HEK293 (cell line): ENCODE data around the gene FRMPD4.

ENCODE experiments used
- CTCF ChIA-PET: fragments of 350-600 bp; formaldehyde crosslinking; extraction: SDS; loops from one replicate; lab custom pipeline; 2021; ENCODE audit warnings: antibody characterized with exemption; lab: Yijun Ruan, JAX
- POLR2A ChIA-PET: fragments of 300-600 bp; formaldehyde crosslinking; extraction: SDS; loops from one replicate; lab custom pipeline; 2020; ENCODE audit warnings: antibody characterized with exemption, inconsistent platforms; lab: Yijun Ruan, JAX
- H3K27ac ChIP-seq: fragments of 200-500 bp; sonication (Bioruptor generic); 2 replicates; pipeline ENCODE4 v1.5.1; 2014; ENCODE audit warnings: low read depth, low read length, control low read depth, inconsistent platforms; ENCODE audit errors: extremely low read depth
- H3K36me3 ChIP-seq, 2 experiments: fragments of 200-500 bp in 1 of 2; sonication (Bioruptor generic) in 1 of 2; 1 replicate in 1 of 2; 2 replicates in 1 of 2; pipeline ENCODE4 v1.5.1; 2014 to 2017; ENCODE audit warnings: inconsistent platforms in 2 of 2, low read length in 2 of 2; ENCODE audit not compliant: control insufficient read depth in 2 of 2, insufficient read depth in 1 of 2
- H3K4me1 ChIP-seq: fragments of 200-500 bp; sonication (Bioruptor generic); 2 replicates; pipeline ENCODE4 v1.5.1; 2014; ENCODE audit warnings: mild to moderate bottlenecking, low read length, inconsistent platforms; ENCODE audit not compliant: control insufficient read depth, insufficient read depth
- H3K4me3 ChIP-seq: 2 replicates; pipeline ENCODE4 v1.5.1; 2011; ENCODE audit warnings: low read depth, mild to moderate bottlenecking, control low read depth, low read length, moderate library complexity
- H3K9me3 ChIP-seq: fragments of 200-500 bp; sonication (Bioruptor generic); 2 replicates; pipeline ENCODE4 v1.5.1; 2014; ENCODE audit warnings: low read depth, low read length, inconsistent platforms; ENCODE audit not compliant: control insufficient read depth, insufficient read depth
- GLIS1 ChIP-seq: fragments of 450-650 bp; formaldehyde crosslinking; IDR thresholded peaks from 2 replicates; pipeline ENCODE4 v1.5.1; 2016; ENCODE audit warnings: missing biosample characterization, missing genetic modification characterization
- TCF7L2 ChIP-seq: IDR thresholded peaks from 2 replicates; pipeline ENCODE4 v1.6.1; 2011; ENCODE audit warnings: low read depth, mild to moderate bottlenecking, inconsistent platforms, low read length, moderate library complexity, borderline replicate concordance
- ZNF155 ChIP-seq: fragments of 450-650 bp; formaldehyde crosslinking; IDR thresholded peaks from 2 replicates; pipeline ENCODE4 v1.5.1; 2016; ENCODE audit warnings: missing biosample characterization, missing genetic modification characterization
- ZNF184 ChIP-seq: fragments of 450-650 bp; IDR thresholded peaks from 2 replicates; pipeline ENCODE4 v1.5.1; 2018; ENCODE audit warnings: missing biosample characterization, mild to moderate bottlenecking, missing genetic modification characterization
- ZNF366 ChIP-seq: fragments of 450-650 bp; formaldehyde crosslinking; conservative IDR thresholded peaks from 2 replicates; pipeline ENCODE4 v1.5.1; 2016; ENCODE audit warnings: missing biosample characterization, missing genetic modification characterization
- ZNF394 ChIP-seq: fragments of 450-650 bp; formaldehyde crosslinking; IDR thresholded peaks from 2 replicates; pipeline ENCODE4 v1.5.1; 2016; ENCODE audit warnings: missing biosample characterization, missing genetic modification characterization, mild to moderate bottlenecking, moderate library complexity, borderline replicate concordance
- ZNF473 ChIP-seq: fragments of 450-650 bp; formaldehyde crosslinking; IDR thresholded peaks from 2 replicates; pipeline ENCODE4 v1.5.1; 2017; ENCODE audit warnings: missing biosample characterization, missing genetic modification characterization
- ZNF529 ChIP-seq: fragments of 450-650 bp; formaldehyde crosslinking; IDR thresholded peaks from 2 replicates; pipeline ENCODE4 v1.5.1; 2017; ENCODE audit warnings: missing genetic modification characterization, missing biosample characterization; ENCODE audit not compliant: insufficient replicate concordance
- ZNF555 ChIP-seq: fragments of 450-650 bp; formaldehyde crosslinking; conservative IDR thresholded peaks from 2 replicates; pipeline ENCODE4 v1.5.1; 2017; ENCODE audit warnings: missing biosample characterization, mild to moderate bottlenecking, missing genetic modification characterization, inconsistent platforms
- ZNF654 ChIP-seq: fragments of 450-650 bp; formaldehyde crosslinking; IDR thresholded peaks from 2 replicates; pipeline ENCODE4 v1.5.1; 2016; ENCODE audit warnings: low read depth, missing biosample characterization, missing genetic modification characterization
- ZNF76 ChIP-seq: fragments of 450-650 bp; formaldehyde crosslinking; IDR thresholded peaks from 2 replicates; pipeline ENCODE4; 2016; ENCODE audit warnings: low read depth, missing biosample characterization, missing genetic modification characterization, borderline replicate concordance
- TF ChIP-seq, protein P1 (sequence below): fragments of 450-650 bp; formaldehyde crosslinking; IDR thresholded peaks from 2 replicates; pipeline ENCODE4 v1.5.1; 2016; ENCODE audit warnings: missing biosample characterization, missing genetic modification characterization, low read depth
- TF ChIP-seq, protein P2 (sequence below): fragments of 450-650 bp; formaldehyde crosslinking; IDR thresholded peaks from 2 replicates; pipeline ENCODE4 v1.5.1; 2016; ENCODE audit warnings: missing biosample characterization, missing genetic modification characterization, borderline replicate concordance
- TF ChIP-seq, protein P3 (sequence below): fragments of 450-650 bp; formaldehyde crosslinking; IDR thresholded peaks from 2 replicates; pipeline ENCODE4 v1.5.1; 2017; ENCODE audit warnings: missing biosample characterization, missing genetic modification characterization
- TF ChIP-seq, protein P4 (sequence below): fragments of 450-650 bp; IDR thresholded peaks from 2 replicates; pipeline ENCODE4 v1.5.1; 2018; ENCODE audit warnings: missing biosample characterization, missing genetic modification characterization
- TF ChIP-seq, protein P5 (sequence below): fragments of 450-650 bp; formaldehyde crosslinking; IDR thresholded peaks from 2 replicates; pipeline ENCODE4 v1.5.1; 2016; ENCODE audit warnings: missing biosample characterization, missing genetic modification characterization
- TF ChIP-seq, protein P6 (sequence below): fragments of 450-650 bp; formaldehyde crosslinking; IDR thresholded peaks from 2 replicates; pipeline ENCODE4 v1.5.0; 2017; ENCODE audit warnings: missing biosample characterization, missing genetic modification characterization, borderline replicate concordance
- TF ChIP-seq, protein P7 (sequence below): fragments of 450-650 bp; formaldehyde crosslinking; IDR thresholded peaks from 2 replicates; pipeline ENCODE4 v1.5.1; 2016; ENCODE audit warnings: missing biosample characterization, missing genetic modification characterization

The FRMPD4 gene

DNA sequence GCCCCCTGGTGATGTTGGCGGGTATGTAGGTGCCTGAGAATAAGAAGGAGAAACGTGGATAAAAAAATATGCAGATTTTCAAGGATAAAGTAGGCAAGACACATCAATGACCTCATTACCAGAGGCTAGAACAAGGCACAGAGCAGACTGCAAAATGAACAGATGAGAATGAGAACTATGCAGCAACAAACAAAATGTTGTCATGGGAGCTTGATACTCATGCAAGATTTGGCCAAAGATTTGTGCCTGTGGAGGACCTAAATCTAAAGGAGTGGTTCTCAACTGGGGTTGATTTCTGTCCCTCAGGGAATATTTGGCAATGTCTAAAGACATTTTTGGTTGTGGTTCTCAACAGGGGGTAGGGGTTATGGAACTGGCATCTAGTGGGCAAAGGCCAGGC, 177.3 kb downstream of the FRMPD4 start:
- Histone ChIP-seq H3K9me3 (no peaks in the 10 kb centered on the region), H3K36me3 (no peaks in the 10 kb centered on the region), H3K27ac (no peak overlapping the region), H3K4me1 (peaks cover 13% of the 10 kb centered on the region; the same call in 1 of the 2 replicates), H3K4me3 (no peak overlapping the region)
- POLR2A ChIA-PET, result no interaction called here
- CTCF ChIA-PET, result no interaction called here
- TF ChIP-seq, protein P1, sequence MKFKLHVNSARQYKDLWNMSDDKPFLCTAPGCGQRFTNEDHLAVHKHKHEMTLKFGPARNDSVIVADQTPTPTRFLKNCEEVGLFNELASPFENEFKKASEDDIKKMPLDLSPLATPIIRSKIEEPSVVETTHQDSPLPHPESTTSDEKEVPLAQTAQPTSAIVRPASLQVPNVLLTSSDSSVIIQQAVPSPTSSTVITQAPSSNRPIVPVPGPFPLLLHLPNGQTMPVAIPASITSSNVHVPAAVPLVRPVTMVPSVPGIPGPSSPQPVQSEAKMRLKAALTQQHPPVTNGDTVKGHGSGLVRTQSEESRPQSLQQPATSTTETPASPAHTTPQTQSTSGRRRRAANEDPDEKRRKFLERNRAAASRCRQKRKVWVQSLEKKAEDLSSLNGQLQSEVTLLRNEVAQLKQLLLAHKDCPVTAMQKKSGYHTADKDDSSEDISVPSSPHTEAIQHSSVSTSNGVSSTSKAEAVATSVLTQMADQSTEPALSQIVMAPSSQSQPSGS (tag by site-specific recombination), result 0 out of 2 replicates have a peak, but pooled peaks have one; percentile 26
- TF ChIP-seq, protein P2, sequence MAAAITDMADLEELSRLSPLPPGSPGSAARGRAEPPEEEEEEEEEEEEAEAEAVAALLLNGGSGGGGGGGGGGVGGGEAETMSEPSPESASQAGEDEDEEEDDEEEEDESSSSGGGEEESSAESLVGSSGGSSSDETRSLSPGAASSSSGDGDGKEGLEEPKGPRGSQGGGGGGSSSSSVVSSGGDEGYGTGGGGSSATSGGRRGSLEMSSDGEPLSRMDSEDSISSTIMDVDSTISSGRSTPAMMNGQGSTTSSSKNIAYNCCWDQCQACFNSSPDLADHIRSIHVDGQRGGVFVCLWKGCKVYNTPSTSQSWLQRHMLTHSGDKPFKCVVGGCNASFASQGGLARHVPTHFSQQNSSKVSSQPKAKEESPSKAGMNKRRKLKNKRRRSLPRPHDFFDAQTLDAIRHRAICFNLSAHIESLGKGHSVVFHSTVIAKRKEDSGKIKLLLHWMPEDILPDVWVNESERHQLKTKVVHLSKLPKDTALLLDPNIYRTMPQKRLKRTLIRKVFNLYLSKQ (tag by site-specific recombination), result no peak

DNA sequence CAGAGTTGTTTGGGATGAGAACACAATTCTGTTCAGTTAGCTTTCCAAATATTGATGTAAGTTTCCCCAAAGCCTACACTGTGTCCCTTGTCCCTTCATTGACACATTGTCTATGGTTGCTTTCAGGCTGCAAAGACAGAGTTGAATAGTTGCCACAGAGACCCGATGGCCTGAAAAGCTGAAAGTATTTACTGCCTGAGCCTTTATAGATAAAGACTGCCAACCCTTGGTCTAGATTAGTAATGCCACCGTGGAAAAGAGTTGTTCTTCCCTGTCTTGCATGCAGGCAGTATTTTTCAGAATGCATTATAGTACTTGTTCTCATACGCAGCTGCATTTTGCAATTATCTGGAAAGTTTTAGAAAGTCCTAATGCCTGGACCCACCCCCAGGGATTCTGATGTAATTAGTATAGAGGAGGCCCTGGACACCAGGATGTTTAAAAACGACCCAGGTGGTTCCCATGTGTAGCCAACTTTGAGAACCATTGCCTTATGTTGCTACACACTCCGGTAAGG, 180.8 kb downstream of the FRMPD4 start:
- Histone ChIP-seq H3K9me3 (peaks cover 5% of the 10 kb centered on the region), H3K4me1 (peaks cover 18% of the 10 kb centered on the region), H3K36me3 (no peaks in the 10 kb centered on the region), H3K4me3 (no peak overlapping the region), H3K27ac (peak overlapping the region; percentile 62)
- ChIA-PET POLR2A (no interaction called here), CTCF (interaction anchor here (0.6 to 1.3 kb wide), 4 partner anchors 12 to 239 kb away, joined by 3 to 7 read pairs (median 4); no protein-coding TSS in a partner anchor)
- TF ChIP-seq, protein P3, sequence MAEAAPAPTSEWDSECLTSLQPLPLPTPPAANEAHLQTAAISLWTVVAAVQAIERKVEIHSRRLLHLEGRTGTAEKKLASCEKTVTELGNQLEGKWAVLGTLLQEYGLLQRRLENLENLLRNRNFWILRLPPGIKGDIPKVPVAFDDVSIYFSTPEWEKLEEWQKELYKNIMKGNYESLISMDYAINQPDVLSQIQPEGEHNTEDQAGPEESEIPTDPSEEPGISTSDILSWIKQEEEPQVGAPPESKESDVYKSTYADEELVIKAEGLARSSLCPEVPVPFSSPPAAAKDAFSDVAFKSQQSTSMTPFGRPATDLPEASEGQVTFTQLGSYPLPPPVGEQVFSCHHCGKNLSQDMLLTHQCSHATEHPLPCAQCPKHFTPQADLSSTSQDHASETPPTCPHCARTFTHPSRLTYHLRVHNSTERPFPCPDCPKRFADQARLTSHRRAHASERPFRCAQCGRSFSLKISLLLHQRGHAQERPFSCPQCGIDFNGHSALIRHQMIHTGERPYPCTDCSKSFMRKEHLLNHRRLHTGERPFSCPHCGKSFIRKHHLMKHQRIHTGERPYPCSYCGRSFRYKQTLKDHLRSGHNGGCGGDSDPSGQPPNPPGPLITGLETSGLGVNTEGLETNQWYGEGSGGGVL (tag by site-specific recombination), result no peak
- peak; percentile 15; the same call in 1 of the 2 replicates for TF ChIP-seq ZNF654 (tag by site-specific recombination)
- no peak for TF ChIP-seq ZNF394 (tag by site-specific recombination)
- no peak for TF ChIP-seq TCF7L2
- TF ChIP-seq, protein P4, sequence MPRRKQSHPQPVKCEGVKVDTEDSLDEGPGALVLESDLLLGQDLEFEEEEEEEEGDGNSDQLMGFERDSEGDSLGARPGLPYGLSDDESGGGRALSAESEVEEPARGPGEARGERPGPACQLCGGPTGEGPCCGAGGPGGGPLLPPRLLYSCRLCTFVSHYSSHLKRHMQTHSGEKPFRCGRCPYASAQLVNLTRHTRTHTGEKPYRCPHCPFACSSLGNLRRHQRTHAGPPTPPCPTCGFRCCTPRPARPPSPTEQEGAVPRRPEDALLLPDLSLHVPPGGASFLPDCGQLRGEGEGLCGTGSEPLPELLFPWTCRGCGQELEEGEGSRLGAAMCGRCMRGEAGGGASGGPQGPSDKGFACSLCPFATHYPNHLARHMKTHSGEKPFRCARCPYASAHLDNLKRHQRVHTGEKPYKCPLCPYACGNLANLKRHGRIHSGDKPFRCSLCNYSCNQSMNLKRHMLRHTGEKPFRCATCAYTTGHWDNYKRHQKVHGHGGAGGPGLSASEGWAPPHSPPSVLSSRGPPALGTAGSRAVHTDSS (tag by site-specific recombination), result no peak
- no peak for TF ChIP-seq ZNF76 (tag by site-specific recombination)
- peak; percentile 81 for TF ChIP-seq GLIS1 (tag by site-specific recombination)
- no peak for TF ChIP-seq ZNF184 (tag by site-specific recombination)
- TF ChIP-seq ZNF366 (tag by site-specific recombination), result no peak
- TF ChIP-seq, protein P5, sequence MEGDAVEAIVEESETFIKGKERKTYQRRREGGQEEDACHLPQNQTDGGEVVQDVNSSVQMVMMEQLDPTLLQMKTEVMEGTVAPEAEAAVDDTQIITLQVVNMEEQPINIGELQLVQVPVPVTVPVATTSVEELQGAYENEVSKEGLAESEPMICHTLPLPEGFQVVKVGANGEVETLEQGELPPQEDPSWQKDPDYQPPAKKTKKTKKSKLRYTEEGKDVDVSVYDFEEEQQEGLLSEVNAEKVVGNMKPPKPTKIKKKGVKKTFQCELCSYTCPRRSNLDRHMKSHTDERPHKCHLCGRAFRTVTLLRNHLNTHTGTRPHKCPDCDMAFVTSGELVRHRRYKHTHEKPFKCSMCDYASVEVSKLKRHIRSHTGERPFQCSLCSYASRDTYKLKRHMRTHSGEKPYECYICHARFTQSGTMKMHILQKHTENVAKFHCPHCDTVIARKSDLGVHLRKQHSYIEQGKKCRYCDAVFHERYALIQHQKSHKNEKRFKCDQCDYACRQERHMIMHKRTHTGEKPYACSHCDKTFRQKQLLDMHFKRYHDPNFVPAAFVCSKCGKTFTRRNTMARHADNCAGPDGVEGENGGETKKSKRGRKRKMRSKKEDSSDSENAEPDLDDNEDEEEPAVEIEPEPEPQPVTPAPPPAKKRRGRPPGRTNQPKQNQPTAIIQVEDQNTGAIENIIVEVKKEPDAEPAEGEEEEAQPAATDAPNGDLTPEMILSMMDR (tag by site-specific recombination), result peak; percentile 35; the same call in 1 of the 2 replicates
- no peak for TF ChIP-seq ZNF155 (tag by site-specific recombination)
- no peak for TF ChIP-seq ZNF529 (tag by site-specific recombination)
- TF ChIP-seq, protein P6, sequence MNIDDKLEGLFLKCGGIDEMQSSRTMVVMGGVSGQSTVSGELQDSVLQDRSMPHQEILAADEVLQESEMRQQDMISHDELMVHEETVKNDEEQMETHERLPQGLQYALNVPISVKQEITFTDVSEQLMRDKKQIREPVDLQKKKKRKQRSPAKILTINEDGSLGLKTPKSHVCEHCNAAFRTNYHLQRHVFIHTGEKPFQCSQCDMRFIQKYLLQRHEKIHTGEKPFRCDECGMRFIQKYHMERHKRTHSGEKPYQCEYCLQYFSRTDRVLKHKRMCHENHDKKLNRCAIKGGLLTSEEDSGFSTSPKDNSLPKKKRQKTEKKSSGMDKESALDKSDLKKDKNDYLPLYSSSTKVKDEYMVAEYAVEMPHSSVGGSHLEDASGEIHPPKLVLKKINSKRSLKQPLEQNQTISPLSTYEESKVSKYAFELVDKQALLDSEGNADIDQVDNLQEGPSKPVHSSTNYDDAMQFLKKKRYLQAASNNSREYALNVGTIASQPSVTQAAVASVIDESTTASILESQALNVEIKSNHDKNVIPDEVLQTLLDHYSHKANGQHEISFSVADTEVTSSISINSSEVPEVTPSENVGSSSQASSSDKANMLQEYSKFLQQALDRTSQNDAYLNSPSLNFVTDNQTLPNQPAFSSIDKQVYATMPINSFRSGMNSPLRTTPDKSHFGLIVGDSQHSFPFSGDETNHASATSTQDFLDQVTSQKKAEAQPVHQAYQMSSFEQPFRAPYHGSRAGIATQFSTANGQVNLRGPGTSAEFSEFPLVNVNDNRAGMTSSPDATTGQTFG, result no peak
- TF ChIP-seq, protein P7, sequence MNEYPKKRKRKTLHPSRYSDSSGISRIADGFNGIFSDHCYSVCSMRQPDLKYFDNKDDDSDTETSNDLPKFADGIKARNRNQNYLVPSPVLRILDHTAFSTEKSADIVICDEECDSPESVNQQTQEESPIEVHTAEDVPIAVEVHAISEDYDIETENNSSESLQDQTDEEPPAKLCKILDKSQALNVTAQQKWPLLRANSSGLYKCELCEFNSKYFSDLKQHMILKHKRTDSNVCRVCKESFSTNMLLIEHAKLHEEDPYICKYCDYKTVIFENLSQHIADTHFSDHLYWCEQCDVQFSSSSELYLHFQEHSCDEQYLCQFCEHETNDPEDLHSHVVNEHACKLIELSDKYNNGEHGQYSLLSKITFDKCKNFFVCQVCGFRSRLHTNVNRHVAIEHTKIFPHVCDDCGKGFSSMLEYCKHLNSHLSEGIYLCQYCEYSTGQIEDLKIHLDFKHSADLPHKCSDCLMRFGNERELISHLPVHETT (tag by site-specific recombination), result no peak
- no peak for TF ChIP-seq ZNF473
- TF ChIP-seq ZNF555 (tag by site-specific recombination), result no peak
